GM12865 (cell line): ENCODE data around the gene NFATC2.

Experiments
- DNase-seq: peaks from one replicate; pipeline ENCODE4 v3.0.0; 2010; ENCODE audit warnings: low read depth
- H3K4me3 ChIP-seq: 2 replicates; pipeline ENCODE4 v1.5.1; 2011; ENCODE audit warnings: mild to moderate bottlenecking, low read depth, low read length, control low read depth
- CTCF ChIP-seq: IDR thresholded peaks from 2 replicates; pipeline ENCODE4 v1.5.1; 2011; ENCODE audit warnings: low read length, control low read depth, low read depth, inconsistent platforms; ENCODE audit not compliant: insufficient read depth; ENCODE audit errors: missing control alignments

The NFATC2 gene

GRCh38 chr20:51389543-51390264 is 152.8 kb downstream of the NFATC2 start:
- no peak for DNase-seq
- TF ChIP-seq CTCF: no peak
- H3K4me3 ChIP-seq: no peak overlapping the region

GRCh38 chr20:51388756-51389542 is 153.6 kb downstream of the NFATC2 start:
- H3K4me3 ChIP-seq: no peak overlapping the region
- no peak for TF ChIP-seq CTCF
- DNase-seq: no peak

- no peak for TF ChIP-seq CTCF
- DNase-seq: no peak
- H3K4me3 ChIP-seq: no peak overlapping the region
Measured at GRCh38 chr20:51388227-51388626, 154.3 kb downstream of the NFATC2 start.

GRCh38 chr20:51387125-51387875 is 155.2 kb downstream of the NFATC2 start:
- no peak for DNase-seq
- H3K4me3 ChIP-seq: no peak overlapping the region
- TF ChIP-seq CTCF: no peak

GRCh38 chr20:51386586-51386985 is 155.9 kb downstream of the NFATC2 start:
- TF ChIP-seq CTCF: no peak
- no peak for DNase-seq
- no peak overlapping the region for H3K4me3 ChIP-seq

GRCh38 chr20:51385646-51386530 is 156.6 kb downstream of the NFATC2 start:
- peak; percentile 63 for TF ChIP-seq CTCF
- peak; percentile 70 for DNase-seq
- no peak overlapping the region for H3K4me3 ChIP-seq
